ENCODE data around the gene SCUBE1. TPM values are rescaled to one million over a fixed set of nuclear protein-coding genes. Genes with fewer than 3 reads are reported as not detected.

The SCUBE1 gene
- total and polyA plus RNA-seq, 2 donors: 0.30 to 0.52 TPM

DNA sequence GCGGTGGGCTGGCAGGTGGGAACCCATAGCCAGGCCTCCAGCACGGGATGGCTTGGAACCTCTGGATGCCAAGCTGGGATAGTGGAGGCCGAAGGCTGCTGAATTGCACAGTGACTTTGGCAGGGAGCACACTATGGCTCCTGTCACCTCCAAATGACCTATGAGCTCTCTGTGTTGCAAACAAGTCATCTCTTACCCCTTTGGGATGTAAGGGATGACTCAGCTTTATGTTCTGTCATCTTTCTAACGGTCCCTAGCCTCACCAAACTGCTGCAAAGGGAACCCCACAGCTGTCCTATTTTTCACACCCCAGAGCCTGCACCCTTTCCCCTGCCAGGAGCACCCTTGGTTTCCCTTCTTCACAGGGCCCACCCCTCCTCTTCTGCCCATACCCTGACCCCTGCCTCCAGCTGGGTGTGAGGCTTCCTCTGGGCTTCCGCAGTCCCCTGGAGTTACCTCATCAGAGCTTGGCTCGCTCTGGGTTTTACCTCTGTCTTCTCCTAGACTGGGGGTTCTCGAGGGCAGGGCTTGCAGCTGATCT is 2.7 kb upstream of the SCUBE1 start:
- Histone ChIP-seq H3K27ac (ENCODE audit: low read depth in 1 of 2, low read length in 1 of 2) (no peak overlapping the region), H3K4me1 (ENCODE audit: control insufficient read depth in 2 of 2, insufficient read depth in 2 of 2, low read length in 2 of 2) (peaks cover 3 to 4% of the 10 kb centered on the region in 2 donors), H3K27me3 (ENCODE audit: control insufficient read depth in 2 of 2, insufficient read depth in 1 of 2, low read length in 1 of 2) (peaks cover 44 to 54% of the 10 kb centered on the region in 2 donors), H3K4me3 (ENCODE audit: low read length in 2 of 2) (no peak overlapping the region), H3K9me3 (ENCODE audit: control insufficient read depth in 2 of 2, insufficient read depth in 1 of 2, low read length in 1 of 2) (no peaks in the 10 kb centered on the region), H3K36me3 (ENCODE audit: control insufficient read depth in 2 of 2, insufficient read depth in 2 of 2, low read length in 1 of 2) (no peaks in the 10 kb centered on the region)
- WGBS: 48% methylated on average over 7 of the region's 7 CpGs
- no peak for DNase-seq (ENCODE audit: low read depth in 6 of 9, low spot score in 9 of 9)

DNA sequence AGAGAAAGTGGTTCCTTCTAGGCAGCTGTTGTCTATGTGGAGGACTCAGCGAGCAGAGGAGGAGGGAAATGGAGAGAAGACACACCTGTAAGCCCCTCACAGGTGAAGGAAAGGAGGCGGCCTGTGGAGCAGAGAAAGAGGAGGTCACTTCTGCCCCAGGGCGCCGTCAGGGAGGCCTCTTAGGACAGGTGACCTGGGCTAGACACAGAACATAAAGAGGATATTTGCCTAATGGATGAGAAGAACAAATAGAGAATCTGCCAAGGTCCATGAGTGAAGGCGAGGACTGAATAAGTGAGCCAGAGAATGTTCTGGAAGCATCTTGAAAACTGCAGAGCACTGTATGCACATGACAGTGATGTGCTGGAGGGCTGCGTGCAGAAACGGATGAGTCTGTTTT is 2.2 kb upstream of the SCUBE1 start:
- WGBS: 92% methylated on average over 7 of the region's 7 CpGs
- H3K36me3 ChIP-seq (ENCODE audit: control insufficient read depth in 2 of 2, insufficient read depth in 2 of 2, low read length in 1 of 2): no peaks in the 10 kb centered on the region
- no peak overlapping the region for H3K4me3 ChIP-seq (ENCODE audit: low read length in 2 of 2)
- peaks cover 46 to 59% of the 10 kb centered on the region in 2 donors for H3K27me3 ChIP-seq (ENCODE audit: control insufficient read depth in 2 of 2, insufficient read depth in 1 of 2, low read length in 1 of 2)
- H3K9me3 ChIP-seq (ENCODE audit: control insufficient read depth in 2 of 2, insufficient read depth in 1 of 2, low read length in 1 of 2): no peaks in the 10 kb centered on the region
- no peak overlapping the region for H3K27ac ChIP-seq (ENCODE audit: low read depth in 1 of 2, low read length in 1 of 2)
- H3K4me1 ChIP-seq (ENCODE audit: control insufficient read depth in 2 of 2, insufficient read depth in 2 of 2, low read length in 2 of 2): peaks cover 3 to 4% of the 10 kb centered on the region in 2 donors
- no peak for DNase-seq (ENCODE audit: low read depth in 6 of 9, low spot score in 9 of 9)

DNA sequence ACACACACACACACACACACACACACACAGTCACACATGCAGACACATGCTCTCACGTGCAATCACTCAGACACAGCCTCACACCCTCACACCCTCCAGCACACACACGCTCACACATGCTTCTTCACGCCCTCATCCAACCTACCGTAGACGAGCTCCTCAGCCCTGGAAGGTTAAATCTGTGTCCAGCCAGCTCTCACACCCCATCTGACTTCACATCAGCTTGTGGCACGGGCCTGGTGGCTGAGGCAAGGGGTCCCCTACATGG is 1.3 kb upstream of the SCUBE1 start:
- Histone ChIP-seq H3K4me3 (ENCODE audit: low read length in 2 of 2) (no peak overlapping the region), H3K27ac (ENCODE audit: low read depth in 1 of 2, low read length in 1 of 2) (no peak overlapping the region), H3K36me3 (ENCODE audit: control insufficient read depth in 2 of 2, insufficient read depth in 2 of 2, low read length in 1 of 2) (no peaks in the 10 kb centered on the region), H3K27me3 (ENCODE audit: control insufficient read depth in 2 of 2, insufficient read depth in 1 of 2, low read length in 1 of 2) (peaks cover 46 to 64% of the 10 kb centered on the region in 2 donors), H3K9me3 (ENCODE audit: control insufficient read depth in 2 of 2, insufficient read depth in 1 of 2, low read length in 1 of 2) (peaks cover 0 to 2% of the 10 kb centered on the region in 2 donors), H3K4me1 (ENCODE audit: control insufficient read depth in 2 of 2, insufficient read depth in 2 of 2, low read length in 2 of 2) (peaks cover 3 to 4% of the 10 kb centered on the region in 2 donors)
- no peak for DNase-seq (ENCODE audit: low read depth in 6 of 9, low spot score in 9 of 9)
- 87% methylated on average over 6 of the region's 6 CpGs for WGBS

DNA sequence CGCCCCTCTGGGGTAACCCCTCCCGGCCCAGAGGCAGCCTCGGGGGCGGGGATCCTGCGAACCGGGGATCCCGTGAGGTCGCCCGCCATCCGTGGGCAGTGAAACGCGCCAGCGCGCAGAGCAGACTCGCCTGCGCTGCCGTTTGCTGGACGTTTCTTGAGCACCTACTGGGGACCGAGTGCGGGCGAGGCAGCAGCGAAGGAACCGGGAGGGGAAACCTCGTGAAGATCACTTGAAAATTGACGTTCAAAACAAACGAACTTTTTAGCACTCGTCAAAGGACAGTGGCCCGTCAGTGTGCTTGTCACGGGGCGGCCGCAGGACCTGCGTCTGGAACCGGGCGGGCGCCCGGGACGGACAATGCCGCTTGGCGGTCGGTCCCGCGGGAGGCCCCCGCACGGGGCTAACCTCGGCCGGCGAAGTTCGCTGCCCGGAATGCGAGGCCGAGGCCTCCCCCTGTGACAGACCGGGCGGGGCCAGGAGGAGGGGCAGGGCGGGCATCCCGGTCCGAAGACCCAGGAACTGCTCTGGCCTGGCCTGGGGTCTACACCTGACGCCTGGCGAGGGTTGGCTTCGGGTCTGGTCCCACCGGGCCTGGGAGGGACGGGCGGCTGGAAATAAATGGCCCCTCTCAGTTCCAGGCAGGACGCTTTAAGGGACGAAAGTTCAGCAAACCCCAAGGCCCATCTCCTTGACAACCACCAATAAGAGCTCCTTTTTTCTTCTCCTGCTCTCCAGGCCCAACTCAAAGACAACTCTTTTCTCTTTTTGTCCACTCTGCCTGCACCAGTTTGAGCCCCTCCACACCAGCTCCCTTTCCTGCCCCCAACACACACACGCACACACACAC is 723 bp upstream of the SCUBE1 start:
- Histone ChIP-seq H3K36me3 (ENCODE audit: control insufficient read depth in 2 of 2, insufficient read depth in 2 of 2, low read length in 1 of 2) (no peaks in the 10 kb centered on the region), H3K4me3 (ENCODE audit: low read length in 2 of 2) (peak overlapping the region in 1 of 2 donors; percentile 12), H3K27me3 (ENCODE audit: control insufficient read depth in 2 of 2, insufficient read depth in 1 of 2, low read length in 1 of 2) (peaks cover 46 to 66% of the 10 kb centered on the region in 2 donors), H3K4me1 (ENCODE audit: control insufficient read depth in 2 of 2, insufficient read depth in 2 of 2, low read length in 2 of 2) (peaks cover 3 to 4% of the 10 kb centered on the region in 2 donors), H3K9me3 (ENCODE audit: control insufficient read depth in 2 of 2, insufficient read depth in 1 of 2, low read length in 1 of 2) (peaks cover 0 to 2% of the 10 kb centered on the region in 2 donors), H3K27ac (ENCODE audit: low read depth in 1 of 2, low read length in 1 of 2) (no peak overlapping the region)
- peak in 1 of 9 donors; percentile 4 for DNase-seq (ENCODE audit: low read depth in 6 of 9, low spot score in 9 of 9)
- 24% methylated on average over 65 of the region's 65 CpGs for WGBS

DNA sequence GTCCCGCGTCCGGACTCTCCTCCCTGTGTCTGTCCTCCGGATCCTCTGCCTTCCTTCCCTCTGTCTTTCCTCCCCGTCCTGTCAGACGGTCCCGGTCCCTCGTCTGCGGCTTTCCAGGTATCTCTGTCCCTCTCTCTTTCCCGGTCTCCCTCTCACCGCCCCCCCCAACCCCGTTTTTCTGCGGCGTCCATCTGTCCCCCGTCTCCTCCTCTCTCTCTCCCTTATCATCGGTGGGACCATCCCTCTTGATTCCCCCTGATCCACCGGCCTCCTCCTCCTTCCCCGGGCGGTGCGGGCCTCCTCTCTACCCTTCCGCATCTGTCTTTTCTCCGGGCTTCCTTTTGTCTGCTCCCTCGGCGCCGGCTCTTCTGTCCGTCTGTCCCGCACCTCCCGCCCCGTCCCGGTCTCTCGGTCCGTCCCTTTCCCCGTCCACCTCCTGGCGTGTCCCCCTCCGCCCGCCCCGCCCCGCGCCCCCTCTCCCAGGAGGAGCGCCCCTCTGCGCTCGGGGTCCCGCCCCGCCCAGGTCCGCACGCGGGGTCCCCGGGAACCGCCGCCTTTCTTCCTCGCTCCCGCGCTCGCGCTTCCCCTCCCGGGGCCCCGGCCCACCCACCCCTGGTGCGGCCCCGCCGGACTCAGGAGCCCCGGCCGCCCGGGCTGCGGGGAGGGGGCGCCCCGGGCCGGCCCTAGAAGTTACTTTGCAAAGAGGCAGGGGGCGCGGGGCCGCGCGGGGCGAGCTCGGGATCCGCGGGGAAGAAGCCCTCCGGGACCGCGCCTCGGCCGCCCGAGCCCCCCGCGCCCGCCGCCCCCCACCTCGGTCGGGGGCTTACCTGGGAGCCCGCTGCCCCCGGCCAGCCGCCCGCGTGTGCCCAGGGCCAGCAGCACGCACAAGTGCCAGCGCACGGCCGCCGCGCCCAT is 568 bp downstream of the SCUBE1 start:
- Histone ChIP-seq H3K27me3 (ENCODE audit: control insufficient read depth in 2 of 2, insufficient read depth in 1 of 2, low read length in 1 of 2) (peaks cover 45 to 69% of the 10 kb centered on the region in 2 donors), H3K27ac (ENCODE audit: low read depth in 1 of 2, low read length in 1 of 2) (no peak overlapping the region)
- no peak for DNase-seq (ENCODE audit: low read depth in 6 of 9, low spot score in 9 of 9)

DNA sequence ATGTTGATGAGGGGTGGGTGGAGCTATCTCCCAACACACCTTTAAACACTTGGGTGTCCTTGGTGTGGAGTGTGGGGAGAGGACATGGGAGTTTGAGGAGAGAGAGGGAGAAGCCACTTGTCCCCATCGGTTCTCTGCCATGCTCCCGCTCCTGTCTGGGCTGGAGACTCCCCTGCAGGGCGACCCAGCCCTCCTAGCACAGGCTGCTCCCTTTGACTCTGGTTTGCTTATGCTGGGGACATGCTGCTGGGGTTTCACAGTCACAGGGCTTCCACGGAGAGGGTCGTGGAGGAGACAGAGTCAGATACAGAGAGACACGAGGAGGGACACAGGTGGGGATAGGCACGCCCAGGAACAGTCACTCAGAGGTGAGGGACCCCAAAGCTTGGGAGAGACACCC is 1.6 kb downstream of the SCUBE1 start:
- H3K36me3 ChIP-seq (ENCODE audit: control insufficient read depth in 2 of 2, insufficient read depth in 2 of 2, low read length in 1 of 2): no peaks in the 10 kb centered on the region
- 79% methylated on average over 7 of the region's 7 CpGs for WGBS
- no peak for DNase-seq (ENCODE audit: low read depth in 6 of 9, low spot score in 9 of 9)
- H3K4me1 ChIP-seq (ENCODE audit: control insufficient read depth in 2 of 2, insufficient read depth in 2 of 2, low read length in 2 of 2): peaks cover 3 to 4% of the 10 kb centered on the region in 2 donors
- H3K27ac ChIP-seq (ENCODE audit: low read depth in 1 of 2, low read length in 1 of 2): no peak overlapping the region
- H3K9me3 ChIP-seq (ENCODE audit: control insufficient read depth in 2 of 2, insufficient read depth in 1 of 2, low read length in 1 of 2): peaks cover 0 to 2% of the 10 kb centered on the region in 2 donors
- peaks cover 41 to 72% of the 10 kb centered on the region in 2 donors for H3K27me3 ChIP-seq (ENCODE audit: control insufficient read depth in 2 of 2, insufficient read depth in 1 of 2, low read length in 1 of 2)
- H3K4me3 ChIP-seq (ENCODE audit: low read length in 2 of 2): no peak overlapping the region

More for the DNA sequence above, 568 bp downstream of the SCUBE1 start:
- Histone ChIP-seq H3K9me3 (ENCODE audit: control insufficient read depth in 2 of 2, insufficient read depth in 1 of 2, low read length in 1 of 2) (peaks cover 0 to 2% of the 10 kb centered on the region in 2 donors), H3K36me3 (ENCODE audit: control insufficient read depth in 2 of 2, insufficient read depth in 2 of 2, low read length in 1 of 2) (no peaks in the 10 kb centered on the region), H3K4me3 (ENCODE audit: low read length in 2 of 2) (peak overlapping the region in 1 of 2 donors; percentile 34), H3K4me1 (ENCODE audit: control insufficient read depth in 2 of 2, insufficient read depth in 2 of 2, low read length in 2 of 2) (peaks cover 3 to 4% of the 10 kb centered on the region in 2 donors)
- 4% methylated on average over 99 of the region's 99 CpGs for WGBS

DNA sequence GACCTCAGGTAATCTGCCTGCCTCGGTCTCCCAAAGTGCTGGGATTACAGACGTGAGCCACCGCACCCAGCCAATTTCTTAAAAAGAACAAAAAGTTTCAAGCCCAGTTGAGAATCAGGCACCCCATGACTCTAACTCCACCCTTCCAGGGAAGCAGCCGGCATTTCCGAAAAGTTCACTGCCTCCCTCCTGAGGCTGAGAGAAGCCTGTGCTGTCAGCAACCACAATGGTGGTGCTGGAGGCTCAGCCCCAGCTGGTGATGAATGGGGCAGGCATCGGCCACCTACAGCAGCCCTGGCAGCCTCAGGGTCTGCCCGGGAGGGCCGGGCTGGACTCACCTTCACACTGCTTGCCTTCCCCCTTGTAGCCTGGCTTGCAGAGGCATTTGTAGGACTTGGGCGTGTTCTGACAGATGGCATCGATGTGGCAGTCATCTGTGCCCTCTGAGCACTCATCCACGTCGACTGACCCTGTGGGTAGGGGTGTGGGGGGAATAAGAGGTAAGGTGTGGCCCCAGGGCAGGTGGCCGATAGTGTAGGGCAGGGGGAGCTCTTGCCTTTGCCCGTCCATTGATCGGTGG is 4.3 kb downstream of the SCUBE1 start:
- Histone ChIP-seq H3K36me3 (ENCODE audit: control insufficient read depth in 2 of 2, insufficient read depth in 2 of 2, low read length in 1 of 2) (no peaks in the 10 kb centered on the region), H3K4me1 (ENCODE audit: control insufficient read depth in 2 of 2, insufficient read depth in 2 of 2, low read length in 2 of 2) (peaks cover 0 to 4% of the 10 kb centered on the region in 2 donors)
- WGBS: 89% methylated on average over 15 of the region's 15 CpGs

DNA sequence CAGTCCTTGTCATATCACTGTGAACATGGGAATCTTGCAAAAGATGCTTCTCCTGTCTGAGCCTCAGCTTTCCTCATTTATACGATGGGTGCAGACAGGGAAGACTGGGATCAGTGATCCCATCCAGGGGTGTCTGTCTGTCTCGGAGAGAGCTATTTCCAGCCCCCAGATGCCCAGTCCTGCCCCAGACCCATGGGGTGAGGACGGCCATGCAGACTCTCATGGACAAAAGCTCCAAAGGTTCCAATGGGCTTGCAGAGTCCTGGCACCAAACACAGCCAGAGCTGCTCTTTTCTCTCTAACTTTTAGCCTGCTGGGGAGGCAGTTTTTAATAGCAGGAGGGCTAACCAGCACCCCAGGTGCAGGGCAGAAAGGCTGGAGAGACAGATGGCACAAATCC is 5.2 kb downstream of the SCUBE1 start:
- 98% methylated on average over 3 of the region's 3 CpGs for WGBS
- no peak overlapping the region for H3K4me3 ChIP-seq (ENCODE audit: low read length in 2 of 2)
- H3K4me1 ChIP-seq (ENCODE audit: control insufficient read depth in 2 of 2, insufficient read depth in 2 of 2, low read length in 2 of 2): no peaks in the 10 kb centered on the region
- no peak overlapping the region for H3K27ac ChIP-seq (ENCODE audit: low read depth in 1 of 2, low read length in 1 of 2)
- peaks cover 0 to 2% of the 10 kb centered on the region in 2 donors for H3K9me3 ChIP-seq (ENCODE audit: control insufficient read depth in 2 of 2, insufficient read depth in 1 of 2, low read length in 1 of 2)
- no peak for DNase-seq (ENCODE audit: low read depth in 6 of 9, low spot score in 9 of 9)
- no peaks in the 10 kb centered on the region for H3K36me3 ChIP-seq (ENCODE audit: control insufficient read depth in 2 of 2, insufficient read depth in 2 of 2, low read length in 1 of 2)
- peaks cover 22 to 39% of the 10 kb centered on the region in 2 donors for H3K27me3 ChIP-seq (ENCODE audit: control insufficient read depth in 2 of 2, insufficient read depth in 1 of 2, low read length in 1 of 2)

More for the DNA sequence above, 4.3 kb downstream of the SCUBE1 start:
- DNase-seq (ENCODE audit: low read depth in 6 of 9, low spot score in 9 of 9): no peak
- Histone ChIP-seq H3K4me3 (ENCODE audit: low read length in 2 of 2) (no peak overlapping the region), H3K27ac (ENCODE audit: low read depth in 1 of 2, low read length in 1 of 2) (no peak overlapping the region), H3K9me3 (ENCODE audit: control insufficient read depth in 2 of 2, insufficient read depth in 1 of 2, low read length in 1 of 2) (peaks cover 0 to 2% of the 10 kb centered on the region in 2 donors), H3K27me3 (ENCODE audit: control insufficient read depth in 2 of 2, insufficient read depth in 1 of 2, low read length in 1 of 2) (peaks cover 31 to 44% of the 10 kb centered on the region in 2 donors)

All from thymus (tissue), 11 donors.